SH-SY5Y (cell line): ENCODE data around the gene EGFLAM.

Source experiments
- GATA2 ChIP-seq: IDR thresholded peaks from 2 replicates; pipeline ENCODE4 v1.6.1; 2011; ENCODE audit warnings: mild to moderate bottlenecking, low read depth, low read length
- GATA3 ChIP-seq: IDR thresholded peaks from 2 replicates; pipeline ENCODE4 v1.6.1; 2011; ENCODE audit warnings: low read depth, mild to moderate bottlenecking, low read length, moderate library complexity

- TF ChIP-seq GATA2, result no peak
- TF ChIP-seq GATA3, result no peak
Observed at GRCh38 chr5:38321978-38322377, 63.6 kb downstream of the EGFLAM start.
